ENCODE measurements around the gene SGPP2. TPM values are rescaled to one million over a fixed set of nuclear protein-coding genes. Genes with fewer than 3 reads are reported as not detected.
"Not testable (repeated sequence)": the region's sequence is repeated elsewhere in the genome, so short reads cannot be mapped to it uniquely, and the experiment has no call there.

SGPP2 gene
- total RNA-seq, 2 experiments from 2014 or later, result 1.7 TPM

DNA sequence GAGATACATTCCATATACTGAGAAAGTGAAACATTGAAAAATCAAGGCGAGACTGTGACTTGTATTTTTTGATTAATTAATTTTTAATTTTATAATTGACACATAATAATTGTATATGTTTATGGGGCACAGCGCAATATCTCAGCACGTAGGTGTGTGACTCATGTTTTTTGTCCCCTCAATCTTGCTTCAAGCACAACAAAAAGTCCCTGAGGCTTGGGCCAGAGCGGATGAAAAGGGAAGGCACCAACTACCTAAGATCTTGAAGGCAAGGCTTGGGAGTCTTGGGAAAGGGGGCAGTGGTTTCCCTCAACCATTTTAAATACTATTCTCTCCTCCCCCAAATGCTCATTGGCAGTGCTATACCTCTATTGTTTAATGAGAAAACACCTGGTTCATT, 9.9 kb downstream of the SGPP2 start:
- H3K4me1 Mint-ChIP-seq (ENCODE audit: low read depth), result no peaks in the 10 kb centered on the region
- ChIA-PET POLR2A (no interaction called here), CTCF (no interaction called here)
- H3K36me3 ChIP-seq (ENCODE audit: insufficient read depth, low read length), result no peaks in the 10 kb centered on the region
- no peaks in the 10 kb centered on the region for H3K9me3 ChIP-seq (ENCODE audit: control insufficient read depth in 1 of 2, insufficient read depth in 1 of 2, low read length in 2 of 2)
- no peak overlapping the region for H3K27ac ChIP-seq (ENCODE audit: low read depth in 1 of 2, low read length in 2 of 2)
- H3K27me3 Mint-ChIP-seq, result no peaks in the 10 kb centered on the region
- no peak overlapping the region for H3K4me3 Mint-ChIP-seq
- DNase-seq (no peak), ATAC-seq (ENCODE audit: poor library complexity) (no peak)
- no peaks in the 10 kb centered on the region for H3K27me3 ChIP-seq (ENCODE audit: control insufficient read depth in 1 of 2, insufficient read depth in 2 of 2, low read length in 2 of 2)
- no peaks in the 10 kb centered on the region for H3K4me1 ChIP-seq (ENCODE audit: insufficient read depth, low read length)
- H3K36me3 Mint-ChIP-seq (ENCODE audit: low read depth), result no peaks in the 10 kb centered on the region
- no peak overlapping the region for H3K4me3 ChIP-seq (ENCODE audit: low read length)
- TF ChIP-seq, protein P1, sequence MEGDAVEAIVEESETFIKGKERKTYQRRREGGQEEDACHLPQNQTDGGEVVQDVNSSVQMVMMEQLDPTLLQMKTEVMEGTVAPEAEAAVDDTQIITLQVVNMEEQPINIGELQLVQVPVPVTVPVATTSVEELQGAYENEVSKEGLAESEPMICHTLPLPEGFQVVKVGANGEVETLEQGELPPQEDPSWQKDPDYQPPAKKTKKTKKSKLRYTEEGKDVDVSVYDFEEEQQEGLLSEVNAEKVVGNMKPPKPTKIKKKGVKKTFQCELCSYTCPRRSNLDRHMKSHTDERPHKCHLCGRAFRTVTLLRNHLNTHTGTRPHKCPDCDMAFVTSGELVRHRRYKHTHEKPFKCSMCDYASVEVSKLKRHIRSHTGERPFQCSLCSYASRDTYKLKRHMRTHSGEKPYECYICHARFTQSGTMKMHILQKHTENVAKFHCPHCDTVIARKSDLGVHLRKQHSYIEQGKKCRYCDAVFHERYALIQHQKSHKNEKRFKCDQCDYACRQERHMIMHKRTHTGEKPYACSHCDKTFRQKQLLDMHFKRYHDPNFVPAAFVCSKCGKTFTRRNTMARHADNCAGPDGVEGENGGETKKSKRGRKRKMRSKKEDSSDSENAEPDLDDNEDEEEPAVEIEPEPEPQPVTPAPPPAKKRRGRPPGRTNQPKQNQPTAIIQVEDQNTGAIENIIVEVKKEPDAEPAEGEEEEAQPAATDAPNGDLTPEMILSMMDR (IDR thresholded peaks at IDR 0.05), result no peak
- intact Hi-C loops (cut with DNase I, micrococcal nuclease), result no loop called here
- H3K9me3 Mint-ChIP-seq, result no peaks in the 10 kb centered on the region
- no peak overlapping the region for H3K27ac Mint-ChIP-seq

DNA sequence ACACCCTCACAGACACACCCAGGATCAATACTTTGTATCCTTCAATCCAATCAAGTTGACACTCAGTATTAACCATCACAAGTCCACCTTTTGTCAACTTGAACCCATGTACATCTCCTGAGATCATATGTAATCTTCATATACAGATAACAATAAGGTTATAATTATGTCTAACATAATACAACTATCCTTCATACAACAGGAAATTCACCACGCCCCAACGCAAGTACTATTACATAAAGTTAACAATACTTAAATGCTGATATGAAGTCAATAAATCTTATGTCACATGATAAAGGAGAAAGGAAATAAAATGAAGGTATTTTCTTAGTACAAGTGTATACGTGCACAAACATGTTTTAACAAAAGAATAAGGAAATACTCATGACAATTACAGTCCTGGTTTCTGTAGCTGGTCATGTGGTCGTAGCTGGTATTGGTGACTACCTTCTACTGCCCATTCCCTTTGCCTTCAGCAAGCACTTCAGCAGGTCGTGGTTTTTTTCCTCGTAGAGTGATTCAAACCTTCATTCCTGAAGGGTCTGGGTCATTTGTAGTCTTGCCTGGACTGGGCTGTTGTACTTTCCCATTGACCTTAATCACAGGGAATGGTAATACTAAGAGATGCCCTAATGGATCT, 11.2 kb downstream of the SGPP2 start:
- H3K4me3 Mint-ChIP-seq; H3K36me3 ChIP-seq (ENCODE audit: insufficient read depth, low read length); H3K27ac ChIP-seq (ENCODE audit: low read depth in 1 of 2, low read length in 2 of 2); intact Hi-C loops (cut with DNase I, micrococcal nuclease); H3K27me3 Mint-ChIP-seq; H3K9me3 Mint-ChIP-seq; ATAC-seq (ENCODE audit: poor library complexity); H3K27me3 ChIP-seq (ENCODE audit: control insufficient read depth in 1 of 2, insufficient read depth in 2 of 2, low read length in 2 of 2); H3K9me3 ChIP-seq (ENCODE audit: control insufficient read depth in 1 of 2, insufficient read depth in 1 of 2, low read length in 2 of 2); POLR2A ChIA-PET; DNase-seq; H3K4me1 ChIP-seq (ENCODE audit: insufficient read depth, low read length); H3K27ac Mint-ChIP-seq; H3K4me1 Mint-ChIP-seq (ENCODE audit: low read depth); H3K36me3 Mint-ChIP-seq (ENCODE audit: low read depth); H3K4me3 ChIP-seq (ENCODE audit: low read length): not testable (repeated sequence)
- CTCF ChIA-PET, result interaction anchor here (0.9 kb wide), 1 partner anchor 14 kb away, joined by 4 read pairs; no protein-coding TSS in a partner anchor

DNA sequence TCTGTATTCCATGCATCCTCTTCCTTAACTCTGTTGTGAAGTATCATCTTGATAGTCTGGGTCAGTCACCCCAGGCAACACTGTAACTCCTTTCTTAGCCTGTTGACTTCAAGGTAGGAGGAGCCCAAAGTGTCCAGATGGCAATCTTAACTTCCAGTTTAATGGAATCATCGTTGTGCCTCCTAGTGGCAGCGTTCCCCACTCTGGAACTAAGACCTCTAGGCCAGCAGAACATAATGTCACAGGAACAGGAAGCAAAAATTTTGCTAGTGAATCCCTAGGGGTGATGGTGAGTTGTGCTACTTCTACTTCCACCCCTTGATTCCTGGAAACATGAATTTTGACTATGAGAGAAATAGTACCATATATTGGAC, 11.7 kb downstream of the SGPP2 start:
- Histone ChIP-seq H3K4me1 (ENCODE audit: insufficient read depth, low read length) (no peaks in the 10 kb centered on the region), H3K9me3 (ENCODE audit: control insufficient read depth in 1 of 2, insufficient read depth in 1 of 2, low read length in 2 of 2) (no peaks in the 10 kb centered on the region), H3K27ac (ENCODE audit: low read depth in 1 of 2, low read length in 2 of 2) (no peak overlapping the region), H3K4me3 (ENCODE audit: low read length) (no peak overlapping the region), H3K27me3 (ENCODE audit: control insufficient read depth in 1 of 2, insufficient read depth in 2 of 2, low read length in 2 of 2) (no peaks in the 10 kb centered on the region), H3K36me3 (ENCODE audit: insufficient read depth, low read length) (no peaks in the 10 kb centered on the region)
- TF ChIP-seq, protein P1 (IDR thresholded peaks at IDR 0.05), result no peak
- no peak for ATAC-seq (ENCODE audit: poor library complexity)
- no peak overlapping the region for H3K4me3 Mint-ChIP-seq
- POLR2A ChIA-PET, result no interaction called here
- no peak for DNase-seq
- CTCF ChIA-PET, result no interaction called here
- intact Hi-C loops (cut with DNase I, micrococcal nuclease), result no loop called here
- H3K9me3 Mint-ChIP-seq, result no peaks in the 10 kb centered on the region
- no peaks in the 10 kb centered on the region for H3K27me3 Mint-ChIP-seq
- no peaks in the 10 kb centered on the region for H3K36me3 Mint-ChIP-seq (ENCODE audit: low read depth)
- no peaks in the 10 kb centered on the region for H3K4me1 Mint-ChIP-seq (ENCODE audit: low read depth)
- no peak overlapping the region for H3K27ac Mint-ChIP-seq

DNA sequence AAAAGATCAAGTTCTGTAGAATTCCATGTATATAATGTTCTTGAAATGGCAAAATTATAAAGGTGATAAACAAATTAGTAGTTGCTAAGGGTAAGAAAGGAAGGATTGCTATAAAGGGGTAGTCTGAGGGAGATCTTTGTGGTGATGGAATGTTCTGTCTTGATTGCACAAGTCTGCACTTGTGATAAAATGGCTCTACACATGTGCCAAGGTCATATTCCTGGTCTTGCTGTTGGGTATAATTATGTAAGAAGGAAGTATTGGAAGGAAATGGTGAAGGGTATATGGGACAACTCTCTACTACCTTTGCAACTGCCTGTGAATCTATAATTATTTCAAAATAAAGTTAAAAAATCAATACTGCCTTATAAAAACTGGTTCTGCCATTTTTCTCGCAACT, 15.3 kb downstream of the SGPP2 start:
- Mint-ChIP-seq H3K4me1 (ENCODE audit: low read depth) (no peaks in the 10 kb centered on the region), H3K27me3 (no peaks in the 10 kb centered on the region), H3K27ac (no peak overlapping the region), H3K9me3 (no peaks in the 10 kb centered on the region), H3K4me3 (no peak overlapping the region), H3K36me3 (ENCODE audit: low read depth) (no peaks in the 10 kb centered on the region)
- ChIA-PET CTCF (no interaction called here), POLR2A (no interaction called here)
- Histone ChIP-seq H3K9me3 (ENCODE audit: control insufficient read depth in 1 of 2, insufficient read depth in 1 of 2, low read length in 2 of 2) (no peaks in the 10 kb centered on the region), H3K36me3 (ENCODE audit: insufficient read depth, low read length) (no peaks in the 10 kb centered on the region), H3K4me3 (ENCODE audit: low read length) (no peak overlapping the region), H3K4me1 (ENCODE audit: insufficient read depth, low read length) (no peaks in the 10 kb centered on the region), H3K27ac (ENCODE audit: low read depth in 1 of 2, low read length in 2 of 2) (no peak overlapping the region), H3K27me3 (ENCODE audit: control insufficient read depth in 1 of 2, insufficient read depth in 2 of 2, low read length in 2 of 2) (no peaks in the 10 kb centered on the region)
- no peak for DNase-seq
- TF ChIP-seq, protein P1 (IDR thresholded peaks at IDR 0.05), result no peak
- no peak for ATAC-seq (ENCODE audit: poor library complexity)
- intact Hi-C loops (cut with DNase I, micrococcal nuclease), result no loop called here
